Ishikawa (cell line): ENCODE results near the gene APC2.
A peak's percentile ranks its signal among the peaks of the same experiment; 100 is the strongest.

Experiments
- CEBPB ChIP-seq: IDR thresholded peaks from 2 replicates; pipeline ENCODE4 v1.6.1; 2012
- CREB1 ChIP-seq: IDR thresholded peaks from 2 replicates; pipeline ENCODE4 v1.6.1; 2012; ENCODE audit warnings: low read depth
- EGR1 ChIP-seq: IDR thresholded peaks from 2 replicates; pipeline ENCODE4 v1.6.1; 2012
- EP300 ChIP-seq: IDR thresholded peaks from 2 replicates; pipeline ENCODE4 v1.6.1; 2012; ENCODE audit warnings: borderline replicate concordance
- FOXM1 ChIP-seq: IDR thresholded peaks from 2 replicates; pipeline ENCODE4 v1.6.1; 2012; ENCODE audit warnings: low read depth, borderline replicate concordance
- MAX ChIP-seq: IDR thresholded peaks from 2 replicates; pipeline ENCODE4 v1.6.1; 2012
- NFIC ChIP-seq: IDR thresholded peaks from 2 replicates; pipeline ENCODE4 v1.6.1; 2012
- RAD21 ChIP-seq: IDR thresholded peaks from 2 replicates; pipeline ENCODE4 v1.6.1; 2012; ENCODE audit warnings: low read depth
- REST ChIP-seq: IDR thresholded peaks from 2 replicates; pipeline ENCODE4 v1.6.1; 2012; ENCODE audit warnings: low read depth, mild to moderate bottlenecking
- TAF1 ChIP-seq: IDR thresholded peaks from 2 replicates; pipeline ENCODE4 v1.6.1; 2012; ENCODE audit warnings: low read depth, mild to moderate bottlenecking
- TCF12 ChIP-seq: IDR thresholded peaks from 2 replicates; pipeline ENCODE4 v1.6.1; 2012; ENCODE audit warnings: low read depth
- TEAD4 ChIP-seq: IDR thresholded peaks from 2 replicates; pipeline ENCODE4 v1.6.1; 2012
- USF1 ChIP-seq: IDR thresholded peaks from 2 replicates; pipeline ENCODE4 v1.6.1; 2012
- YY1 ChIP-seq: IDR thresholded peaks from 2 replicates; pipeline ENCODE4 v1.6.1; 2012; ENCODE audit warnings: low read depth
- ZBTB7A ChIP-seq: IDR thresholded peaks from 2 replicates; pipeline ENCODE4 v1.6.1; 2012; ENCODE audit warnings: low read depth

Gene APC2

GRCh38 chr19:1438933-1439354, 11.0 kb upstream of the APC2 start:
- no peak for TF ChIP-seq EP300
- no peak for TF ChIP-seq TAF1
- 0 out of 2 replicates have a peak, but pooled peaks have one; percentile 18 for TF ChIP-seq MAX
- TF ChIP-seq YY1: no peak
- TF ChIP-seq ZBTB7A: no peak
- no peak for TF ChIP-seq NFIC
- TF ChIP-seq FOXM1: no peak
- no peak for TF ChIP-seq REST
- no peak for TF ChIP-seq RAD21
- TF ChIP-seq TCF12: no peak
- TF ChIP-seq USF1: peak; percentile 80
- TF ChIP-seq EGR1: no peak
- no peak for TF ChIP-seq CEBPB
- TF ChIP-seq CREB1: no peak
- TF ChIP-seq TEAD4: no peak

- TF ChIP-seq YY1: no peak
- no peak for TF ChIP-seq ZBTB7A
- no peak for TF ChIP-seq EP300
- no peak for TF ChIP-seq MAX
- no peak for TF ChIP-seq USF1
- no peak for TF ChIP-seq TEAD4
- no peak for TF ChIP-seq RAD21
- no peak for TF ChIP-seq CREB1
- TF ChIP-seq FOXM1: no peak
- TF ChIP-seq REST: no peak
- no peak for TF ChIP-seq CEBPB
- no peak for TF ChIP-seq NFIC
- no peak for TF ChIP-seq TCF12
- no peak for TF ChIP-seq TAF1
Observed at GRCh38 chr19:1440418-1440801, 9.5 kb upstream of the APC2 start.

- TF ChIP-seq EGR1 (no peak), USF1 (no peak), TAF1 (no peak), RAD21 (no peak), MAX (no peak), CREB1 (no peak), NFIC (no peak), TCF12 (no peak)
Observed at GRCh38 chr19:1441022-1441426, 8.9 kb upstream of the APC2 start.

GRCh38 chr19:1441677-1442438, 8.1 kb upstream of the APC2 start:
- TF ChIP-seq TCF12 (no peak), REST (no peak), CEBPB (no peak), EGR1 (no peak), USF1 (no peak), RAD21 (no peak), MAX (no peak), CREB1 (no peak), FOXM1 (no peak), YY1 (no peak), TAF1 (no peak), EP300 (no peak), TEAD4 (no peak), NFIC (no peak), ZBTB7A (no peak)
